ENCODE results near the gene ARHGEF7. TPM values are rescaled to one million over a fixed set of nuclear protein-coding genes. Genes with fewer than 3 reads are reported as not detected.
A peak's percentile ranks its signal among the peaks of the same experiment; 100 is the strongest.

ARHGEF7 gene
- total RNA-seq, 5 donors from 2014 or later (not counting 1 experiment from before 2014, with no cell fraction given): 68.0 to 85.8 (median 83.7) TPM

- H3K36me3 Mint-ChIP-seq: peaks cover 2% of the 10 kb centered on the region
- peaks cover 19 to 38% (median 31%) of the 10 kb centered on the region in 3 donors for H3K4me1 Mint-ChIP-seq
- ATAC-seq (replicated peaks in 1 of 4) (no peak), DNase-seq (no peak)
- H3K9me3 Mint-ChIP-seq: no peaks in the 10 kb centered on the region
- H3K4me3 ChIP-seq (ENCODE audit: control insufficient read depth in 1 of 2, extremely low read depth in 1 of 2, low read length in 1 of 2): peak overlapping the region; percentile 77 to 82
- no peaks in the 10 kb centered on the region for H3K9me3 ChIP-seq
- peak overlapping the region; percentile 72 to 80 for H3K27ac Mint-ChIP-seq
- H3K4me1 ChIP-seq (ENCODE audit: control insufficient read depth in 1 of 2, extremely low read depth in 1 of 2, insufficient read depth in 2 of 2, low read length in 2 of 2): peaks cover 17 to 19% of the 10 kb centered on the region in 2 experiments
- 52% methylated on average over 8 of the region's 11 CpGs for WGBS (ENCODE audit: insufficient coverage)
- H3K27me3 ChIP-seq (replicated peaks in 1 of 2; ENCODE audit: control insufficient read depth in 2 of 2, extremely low read depth in 1 of 2, insufficient read depth in 2 of 2, low read length in 1 of 2): no peaks in the 10 kb centered on the region
- H3K36me3 ChIP-seq (ENCODE audit: control insufficient read depth in 2 of 2, extremely low read depth in 1 of 2, insufficient read depth in 1 of 2, low read length in 1 of 2): no peaks in the 10 kb centered on the region
- peaks cover 0 to 6% of the 10 kb centered on the region in 2 donors for H3K27me3 Mint-ChIP-seq
- CTCF ChIA-PET: no interaction called here
- POLR2A ChIA-PET: no interaction called here
- peak overlapping the region; percentile 87 to 94 (median 91) for H3K4me3 Mint-ChIP-seq
- peak overlapping the region; percentile 63 for H3K27ac ChIP-seq (ENCODE audit: low read length)
Measured at GRCh38 chr13:111152844-111153243, 37.7 kb downstream of the ARHGEF7 start.

GRCh38 chr13:111153279-111153976, 38.3 kb downstream of the ARHGEF7 start:
- Histone ChIP-seq H3K27me3 (replicated peaks in 1 of 2; ENCODE audit: control insufficient read depth in 2 of 2, extremely low read depth in 1 of 2, insufficient read depth in 2 of 2, low read length in 1 of 2) (no peaks in the 10 kb centered on the region), H3K36me3 (ENCODE audit: control insufficient read depth in 2 of 2, extremely low read depth in 1 of 2, insufficient read depth in 1 of 2, low read length in 1 of 2) (peaks cover 0 to 2% of the 10 kb centered on the region in 2 donors), H3K4me3 (ENCODE audit: control insufficient read depth in 1 of 2, extremely low read depth in 1 of 2, low read length in 1 of 2) (peak overlapping the region; percentile 77 to 82), H3K27ac (ENCODE audit: low read length) (peak overlapping the region; percentile 70), H3K4me1 (ENCODE audit: control insufficient read depth in 1 of 2, extremely low read depth in 1 of 2, insufficient read depth in 2 of 2, low read length in 2 of 2) (peaks cover 17 to 19% of the 10 kb centered on the region in 2 experiments), H3K9me3 (no peaks in the 10 kb centered on the region)
- DNase-seq (peak; percentile 82 to 94 (median 90)), ATAC-seq (replicated peaks in 1 of 4) (peak; percentile 89 to 91 (median 90))
- peak overlapping the region; percentile 72 to 80 for H3K27ac Mint-ChIP-seq
- H3K9me3 Mint-ChIP-seq: no peaks in the 10 kb centered on the region
- peak overlapping the region; percentile 87 to 94 (median 91) for H3K4me3 Mint-ChIP-seq
- WGBS (ENCODE audit: insufficient coverage): under 1% methylated on average over 84 of the region's 84 CpGs
- CTCF ChIA-PET: no interaction called here
- peaks cover 19 to 38% (median 32%) of the 10 kb centered on the region in 3 donors for H3K4me1 Mint-ChIP-seq
- POLR2A ChIA-PET: no interaction called here
- H3K36me3 Mint-ChIP-seq: peaks cover 2% of the 10 kb centered on the region
- H3K27me3 Mint-ChIP-seq: peaks cover 0 to 3% of the 10 kb centered on the region in 2 donors

- peaks cover 23 to 40% (median 34%) of the 10 kb centered on the region in 3 donors for H3K4me1 Mint-ChIP-seq
- WGBS (ENCODE audit: insufficient coverage): under 1% methylated on average over 31 of the region's 31 CpGs
- H3K9me3 ChIP-seq: no peaks in the 10 kb centered on the region
- H3K4me3 Mint-ChIP-seq: peak overlapping the region; percentile 87 to 94 (median 91)
- H3K27me3 Mint-ChIP-seq: peaks cover 0 to 1% of the 10 kb centered on the region in 2 donors
- H3K36me3 Mint-ChIP-seq: peaks cover 5% of the 10 kb centered on the region
- H3K4me1 ChIP-seq (ENCODE audit: control insufficient read depth in 1 of 2, extremely low read depth in 1 of 2, insufficient read depth in 2 of 2, low read length in 2 of 2): peaks cover 17 to 19% of the 10 kb centered on the region in 2 experiments
- POLR2A ChIA-PET: interaction anchor here in 1 of 2 donors (1.1 kb wide), 1 partner anchor 24 kb away, joined by 4 read pairs; no protein-coding TSS in a partner anchor
- DNase-seq: peak in 22 of 35 experiments; percentile 30 to 68 (median 42)
- CTCF ChIA-PET: no interaction called here
- peak; percentile 58 to 69 (median 64) for ATAC-seq (replicated peaks in 1 of 4)
- H3K9me3 Mint-ChIP-seq: no peaks in the 10 kb centered on the region
- peak overlapping the region; percentile 88 for H3K27ac Mint-ChIP-seq
- peak overlapping the region; percentile 70 for H3K27ac ChIP-seq (ENCODE audit: low read length)
- H3K27me3 ChIP-seq (replicated peaks in 1 of 2; ENCODE audit: control insufficient read depth in 2 of 2, extremely low read depth in 1 of 2, insufficient read depth in 2 of 2, low read length in 1 of 2): no peaks in the 10 kb centered on the region
- peaks cover 0 to 3% of the 10 kb centered on the region in 2 donors for H3K36me3 ChIP-seq (ENCODE audit: control insufficient read depth in 2 of 2, extremely low read depth in 1 of 2, insufficient read depth in 1 of 2, low read length in 1 of 2)
- peak overlapping the region; percentile 77 to 82 for H3K4me3 ChIP-seq (ENCODE audit: control insufficient read depth in 1 of 2, extremely low read depth in 1 of 2, low read length in 1 of 2)
Measured at GRCh38 chr13:111153977-111154332, 38.8 kb downstream of the ARHGEF7 start.

GRCh38 chr13:111156421-111156820, 41.3 kb downstream of the ARHGEF7 start:
- Histone ChIP-seq H3K36me3 (ENCODE audit: control insufficient read depth in 2 of 2, extremely low read depth in 1 of 2, insufficient read depth in 1 of 2, low read length in 1 of 2) (peaks cover 0 to 12% of the 10 kb centered on the region in 2 donors), H3K4me3 (ENCODE audit: control insufficient read depth in 1 of 2, extremely low read depth in 1 of 2, low read length in 1 of 2) (no peak overlapping the region), H3K9me3 (no peaks in the 10 kb centered on the region), H3K27me3 (replicated peaks in 1 of 2; ENCODE audit: control insufficient read depth in 2 of 2, extremely low read depth in 1 of 2, insufficient read depth in 2 of 2, low read length in 1 of 2) (no peaks in the 10 kb centered on the region), H3K4me1 (ENCODE audit: control insufficient read depth in 1 of 2, extremely low read depth in 1 of 2, insufficient read depth in 2 of 2, low read length in 2 of 2) (peaks cover 17 to 22% of the 10 kb centered on the region in 2 experiments), H3K27ac (ENCODE audit: low read length) (no peak overlapping the region)
- H3K36me3 Mint-ChIP-seq: peaks cover 26% of the 10 kb centered on the region
- H3K27me3 Mint-ChIP-seq: no peaks in the 10 kb centered on the region
- CTCF ChIA-PET: interaction anchor here in 1 of 2 donors (0.9 kb wide), 1 partner anchor 35 kb away, joined by 3 read pairs; no protein-coding TSS in a partner anchor
- ATAC-seq (replicated peaks in 1 of 4): no peak
- no peak for DNase-seq
- no peak overlapping the region for H3K27ac Mint-ChIP-seq
- H3K4me3 Mint-ChIP-seq: no peak overlapping the region
- peaks cover 48 to 60% (median 51%) of the 10 kb centered on the region in 3 donors for H3K4me1 Mint-ChIP-seq
- 100% methylated on average over 1 of the region's 1 CpG for WGBS (ENCODE audit: insufficient coverage)
- H3K9me3 Mint-ChIP-seq: no peaks in the 10 kb centered on the region
- POLR2A ChIA-PET: interaction anchor here in 1 of 2 donors (0.6 kb wide), 1 partner anchor 15 kb away, joined by 3 read pairs; no protein-coding TSS in a partner anchor

- Histone ChIP-seq H3K4me3 (ENCODE audit: control insufficient read depth in 1 of 2, extremely low read depth in 1 of 2, low read length in 1 of 2) (no peak overlapping the region), H3K27ac (ENCODE audit: low read length) (no peak overlapping the region), H3K9me3 (no peaks in the 10 kb centered on the region), H3K36me3 (ENCODE audit: control insufficient read depth in 2 of 2, extremely low read depth in 1 of 2, insufficient read depth in 1 of 2, low read length in 1 of 2) (peaks cover 0 to 12% of the 10 kb centered on the region in 2 donors), H3K27me3 (replicated peaks in 1 of 2; ENCODE audit: control insufficient read depth in 2 of 2, extremely low read depth in 1 of 2, insufficient read depth in 2 of 2, low read length in 1 of 2) (no peaks in the 10 kb centered on the region), H3K4me1 (ENCODE audit: control insufficient read depth in 1 of 2, extremely low read depth in 1 of 2, insufficient read depth in 2 of 2, low read length in 2 of 2) (peaks cover 11 to 20% of the 10 kb centered on the region in 2 experiments)
- POLR2A ChIA-PET: interaction anchor here in 1 of 2 donors (0.5 to 1.1 kb wide), 6 partner anchors 15 to 122 kb away, joined by 3 to 6 read pairs (median 4); no protein-coding TSS in a partner anchor
- no peak overlapping the region for H3K27ac Mint-ChIP-seq
- H3K36me3 Mint-ChIP-seq: peaks cover 40% of the 10 kb centered on the region
- CTCF ChIA-PET: interaction anchor here (0.6 to 1.3 kb wide), 6 partner anchors 16 to 446 kb away, joined by 3 to 5 read pairs (median 3); no protein-coding TSS in a partner anchor
- DNase-seq (no peak), ATAC-seq (replicated peaks in 1 of 4) (no peak)
- peaks cover 61 to 69% (median 64%) of the 10 kb centered on the region in 3 donors for H3K4me1 Mint-ChIP-seq
- H3K9me3 Mint-ChIP-seq: no peaks in the 10 kb centered on the region
- H3K4me3 Mint-ChIP-seq: no peak overlapping the region
- H3K27me3 Mint-ChIP-seq: no peaks in the 10 kb centered on the region
Measured at GRCh38 chr13:111158136-111158805, 43.2 kb downstream of the ARHGEF7 start.
